CD14-positive monocyte (primary cell): ENCODE results near the gene IRF7. TPM values are rescaled to one million over a fixed set of nuclear protein-coding genes. Genes with fewer than 3 reads are reported as not detected.

ENCODE experiments used
- DNase-seq, 3 donors: peaks; one replicate each; pipeline ENCODE4 v3.0.0-alpha.2; 2011 to 2022
- H2AFZ ChIP-seq: 2 replicates; pipeline ENCODE4 v1.6.0; 2012; ENCODE audit warnings: mild to moderate bottlenecking, low read depth, low read length, inconsistent platforms; ENCODE audit not compliant: insufficient read depth, poor library complexity, severe bottlenecking
- H3K27ac ChIP-seq, 2 donors: 1 replicate in 1 of 2; 2 replicates in 1 of 2; pipeline ENCODE4 v1.5.1; 2012 to 2013; ENCODE audit warnings: low read length in 2 of 2, control low read depth in 1 of 2, inconsistent platforms in 1 of 2, low read depth in 1 of 2, mild to moderate bottlenecking in 1 of 2
- H3K27me3 ChIP-seq, 2 donors: one replicate each; pipeline versions ENCODE4 v1.6.0 to v1.6.1; 2011 to 2013; ENCODE audit warnings: low read length in 2 of 2; ENCODE audit not compliant: control insufficient read depth in 2 of 2, insufficient read depth in 2 of 2
- H3K36me3 ChIP-seq, 2 donors: replicated peaks in 1 of 2; 1 replicate in 1 of 2; 2 replicates in 1 of 2; pipeline versions ENCODE4 v1.5.1 to v1.6.1; 2012 to 2013; ENCODE audit warnings: low read length in 2 of 2, control low read depth in 1 of 2, inconsistent platforms in 1 of 2, mild to moderate bottlenecking in 1 of 2; ENCODE audit not compliant: insufficient read depth in 2 of 2, control insufficient read depth in 1 of 2
- H3K4me1 ChIP-seq, 2 donors: 1 replicate in 1 of 2; 2 replicates in 1 of 2; pipeline versions ENCODE4 v1.5.1 to v1.6.1; 2012 to 2013; ENCODE audit warnings: low read length in 2 of 2, control low read depth in 1 of 2, inconsistent platforms in 1 of 2, mild to moderate bottlenecking in 1 of 2, moderate library complexity in 1 of 2; ENCODE audit not compliant: insufficient read depth in 2 of 2, control insufficient read depth in 1 of 2
- H3K4me2 ChIP-seq: replicated peaks from 2 replicates; pipeline ENCODE3; 2012; ENCODE audit warnings: low read length, moderate library complexity, mild to moderate bottlenecking; ENCODE audit not compliant: poor library complexity, severe bottlenecking; ENCODE audit errors: extremely low read depth
- H3K4me3 ChIP-seq, 3 experiments: fragments of 200-600 bp in 1 of 3; sonication (generic) in 1 of 3; replicated peaks in 1 of 3; 1 replicate in 2 of 3; 2 replicates in 1 of 3; pipeline ENCODE4 v1.5.1; 2011 to 2013; ENCODE audit warnings: low read length in 3 of 3, mild to moderate bottlenecking in 3 of 3, control low read depth in 2 of 3, low read depth in 2 of 3, inconsistent platforms in 1 of 3, moderate library complexity in 1 of 3
- H3K79me2 ChIP-seq: 2 replicates; pipeline ENCODE4 v1.6.0; 2012; ENCODE audit warnings: mild to moderate bottlenecking, control low read depth, inconsistent platforms, low read length, moderate library complexity; ENCODE audit not compliant: insufficient read depth
- H3K9ac ChIP-seq: 2 replicates; pipeline ENCODE4 v1.6.0; 2017; ENCODE audit warnings: low read length, mild to moderate bottlenecking; ENCODE audit not compliant: insufficient read depth, poor library complexity, severe bottlenecking
- H3K9me3 ChIP-seq, 2 donors: replicated peaks in 1 of 2; 1 replicate in 1 of 2; 2 replicates in 1 of 2; pipeline versions ENCODE4 v1.5.1 to v1.6.1; 2012 to 2013; ENCODE audit warnings: low read length in 2 of 2, control low read depth in 1 of 2; ENCODE audit not compliant: control insufficient read depth in 1 of 2, insufficient read depth in 1 of 2
- H4K20me1 ChIP-seq: 2 replicates; pipeline ENCODE4 v1.6.0; 2012; ENCODE audit warnings: mild to moderate bottlenecking, low read length, control low read depth, moderate library complexity; ENCODE audit not compliant: insufficient read depth
- H3K27ac Mint-ChIP-seq, 7 donors: one replicate each; pipeline ENCODE4 v1.8.0; 2020; ENCODE audit warnings: mild to moderate bottlenecking in 7 of 7, mixed read lengths in 7 of 7, moderate library complexity in 6 of 7, inconsistent platforms in 2 of 7
- H3K27me3 Mint-ChIP-seq, 3 donors: one replicate each; pipeline ENCODE4 v1.8.0; 2021 to 2022; ENCODE audit warnings: low read depth in 3 of 3, mild to moderate bottlenecking in 3 of 3, mixed read lengths in 3 of 3, moderate library complexity in 3 of 3, inconsistent platforms in 1 of 3
- H3K36me3 Mint-ChIP-seq, 2 donors: one replicate each; pipeline ENCODE4 v1.8.0; 2020; ENCODE audit warnings: mixed read lengths in 2 of 2, inconsistent platforms in 1 of 2, mild to moderate bottlenecking in 1 of 2
- H3K4me1 Mint-ChIP-seq: one replicate; pipeline ENCODE4 v1.8.0; 2020; ENCODE audit warnings: mild to moderate bottlenecking, mixed read lengths
- H3K4me3 Mint-ChIP-seq, 2 donors: one replicate each; pipeline ENCODE4 v1.8.0; 2020; ENCODE audit warnings: mild to moderate bottlenecking in 2 of 2, mixed read lengths in 2 of 2, moderate library complexity in 1 of 2
- H3K9me3 Mint-ChIP-seq, 7 donors: one replicate each; pipeline ENCODE4 v1.8.0; 2020 to 2022; ENCODE audit warnings: mixed read lengths in 7 of 7, mild to moderate bottlenecking in 6 of 7, moderate library complexity in 6 of 7, inconsistent platforms in 2 of 7
- CTCF ChIP-seq: fragments of 200-600 bp; IDR thresholded peaks from one replicate; pipeline ENCODE4 v1.8.0; 2022; ENCODE audit warnings: antibody characterized with exemption, mild to moderate bottlenecking
- WGBS: methylation state at CpG from one replicate; pipeline ENCODE4 v1.1.5; 2013; ENCODE audit warnings: missing lambda C conversion rate; ENCODE audit not compliant: insufficient coverage; 5-methylcytosine and 5-hydroxymethylcytosine counted together
- intact Hi-C, 2 donors: fragments of 100-400 bp; cut with micrococcal nuclease; formaldehyde crosslinking; loops; one replicate each; pipeline versions ENCODE4 v1.15.0 to v1.15.1; 2023
- polyA plus RNA-seq, 3 donors: library from polyadenylated mRNA; depleted of rRNA in 1 of 3; unstranded in 2 of 3; stranded (reverse) in 1 of 3; fragments of 300-500 nt in 2 of 3; fragments of >200 nt in 1 of 3; fragmentation: Illumina TruSeq in 2 of 3; gene quantifications; 1 replicate in 2 of 3; 2 replicates in 1 of 3; pipeline ENCODE4 v1.2.3, GENCODE V29; 2012 to 2021

Gene IRF7
- polyA plus RNA-seq, 3 donors = 38.6 to 125 (median 42.9) TPM

- no peak overlapping the region for H3K27ac ChIP-seq
- H3K9me3 Mint-ChIP-seq = no peaks in the 10 kb centered on the region
- peaks cover 23% of the 10 kb centered on the region for H3K79me2 ChIP-seq
- peaks cover 0 to 1% (median 0%) of the 10 kb centered on the region in 3 donors for H3K27me3 Mint-ChIP-seq
- no peak overlapping the region for H3K4me2 ChIP-seq
- H3K9me3 ChIP-seq = no peaks in the 10 kb centered on the region
- peaks cover 60% of the 10 kb centered on the region for H4K20me1 ChIP-seq
- no peak overlapping the region for H3K9ac ChIP-seq
- no peak for DNase-seq
- peaks cover 23 to 24% of the 10 kb centered on the region in 2 donors for H3K4me1 ChIP-seq
- no peak overlapping the region for H3K4me3 Mint-ChIP-seq
- no peak overlapping the region for H2AFZ ChIP-seq
- 99% methylated on average over 8 of the region's 18 CpGs for WGBS
- H3K36me3 Mint-ChIP-seq = peaks cover 57 to 82% of the 10 kb centered on the region in 2 donors
- no peak for TF ChIP-seq CTCF
- H3K4me3 ChIP-seq = no peak overlapping the region
- intact Hi-C loops = loop anchor here (5.0 kb wide), 1 partner anchor 33 kb away; the partner anchor contains the start of gene PHRF1 (in 2 of the 2)
- H3K27ac Mint-ChIP-seq = peak overlapping the region in 5 of 7 donors; percentile 18 to 74 (median 61)
- H3K4me1 Mint-ChIP-seq = peaks cover 15% of the 10 kb centered on the region
- no peaks in the 10 kb centered on the region for H3K27me3 ChIP-seq
- H3K36me3 ChIP-seq = peaks cover 85 to 94% of the 10 kb centered on the region in 2 donors
Measured at GRCh38 chr11:610146-610801, 5.5 kb downstream of the IRF7 start.

- peaks cover 12% of the 10 kb centered on the region for H3K4me1 Mint-ChIP-seq
- no peaks in the 10 kb centered on the region for H3K9me3 ChIP-seq
- no peak overlapping the region for H3K4me3 Mint-ChIP-seq
- peaks cover 90 to 97% of the 10 kb centered on the region in 2 donors for H3K36me3 ChIP-seq
- H3K79me2 ChIP-seq = peaks cover 14% of the 10 kb centered on the region
- intact Hi-C loops = no loop called here
- 94% methylated on average over 24 of the region's 28 CpGs for WGBS
- peaks cover 51% of the 10 kb centered on the region for H4K20me1 ChIP-seq
- H3K4me3 ChIP-seq = no peak overlapping the region
- no peaks in the 10 kb centered on the region for H3K9me3 Mint-ChIP-seq
- H3K27me3 ChIP-seq = no peaks in the 10 kb centered on the region
- H3K27me3 Mint-ChIP-seq = peaks cover 0 to 1% (median 0%) of the 10 kb centered on the region in 3 donors
- H3K4me1 ChIP-seq = peaks cover 14 to 15% of the 10 kb centered on the region in 2 donors
- no peak overlapping the region for H3K9ac ChIP-seq
- peaks cover 65 to 87% of the 10 kb centered on the region in 2 donors for H3K36me3 Mint-ChIP-seq
- H3K4me2 ChIP-seq = no peak overlapping the region
- no peak overlapping the region for H2AFZ ChIP-seq
- DNase-seq = no peak
- H3K27ac Mint-ChIP-seq = peak overlapping the region in 1 of 7 donors; percentile 33
- no peak overlapping the region for H3K27ac ChIP-seq
- no peak for TF ChIP-seq CTCF
Measured at GRCh38 chr11:609341-609811, 6.4 kb downstream of the IRF7 start.
